ENCODE measurements around the gene COPZ2.
A peak's percentile ranks its signal among the peaks of the same experiment; 100 is the strongest.
"Not testable (repeated sequence)": the region's sequence is repeated elsewhere in the genome, so short reads cannot be mapped to it uniquely, and the experiment has no call there.

The COPZ2 gene

GRCh38 chr17:47996201-47996600 is 41.4 kb downstream of the COPZ2 start:
- H3K4me1 Mint-ChIP-seq (ENCODE audit: low read depth): peaks cover 5% of the 10 kb centered on the region
- H3K27ac Mint-ChIP-seq: no peak overlapping the region
- peaks cover 3% of the 10 kb centered on the region for H3K27me3 Mint-ChIP-seq
- H3K4me3 Mint-ChIP-seq: no peak overlapping the region
- no peaks in the 10 kb centered on the region for H3K9me3 Mint-ChIP-seq
- DNase-seq: no peak
- no peaks in the 10 kb centered on the region for H3K36me3 Mint-ChIP-seq (ENCODE audit: low read depth)

GRCh38 chr17:47995241-47995935 is 42.2 kb downstream of the COPZ2 start:
- Mint-ChIP-seq H3K4me3 (no peak overlapping the region), H3K4me1 (ENCODE audit: low read depth) (peaks cover 5% of the 10 kb centered on the region), H3K36me3 (ENCODE audit: low read depth) (no peaks in the 10 kb centered on the region), H3K9me3 (no peaks in the 10 kb centered on the region), H3K27ac (no peak overlapping the region), H3K27me3 (peaks cover 3% of the 10 kb centered on the region)
- DNase-seq: no peak

- peaks cover 4% of the 10 kb centered on the region for H3K4me1 Mint-ChIP-seq (ENCODE audit: low read depth)
- DNase-seq: no peak
- H3K27me3 Mint-ChIP-seq: peaks cover 3% of the 10 kb centered on the region
- H3K9me3 Mint-ChIP-seq: no peaks in the 10 kb centered on the region
- no peak overlapping the region for H3K4me3 Mint-ChIP-seq
- no peak overlapping the region for H3K27ac Mint-ChIP-seq
- no peaks in the 10 kb centered on the region for H3K36me3 Mint-ChIP-seq (ENCODE audit: low read depth)
These were observed 42.9 kb downstream of the COPZ2 start for GRCh38 chr17:47994724-47995123.

- H3K4me3 Mint-ChIP-seq: no peak overlapping the region
- H3K4me1 Mint-ChIP-seq (ENCODE audit: low read depth): no peaks in the 10 kb centered on the region
- no peak overlapping the region for H3K27ac Mint-ChIP-seq
- no peaks in the 10 kb centered on the region for H3K36me3 Mint-ChIP-seq (ENCODE audit: low read depth)
- DNase-seq: no peak
- peaks cover 3% of the 10 kb centered on the region for H3K27me3 Mint-ChIP-seq
- H3K9me3 Mint-ChIP-seq: no peaks in the 10 kb centered on the region
These were observed 43.6 kb downstream of the COPZ2 start for GRCh38 chr17:47993964-47994363.

- Mint-ChIP-seq H3K27ac (no peak overlapping the region), H3K27me3 (peaks cover 3% of the 10 kb centered on the region), H3K4me3 (no peak overlapping the region), H3K36me3 (ENCODE audit: low read depth) (no peaks in the 10 kb centered on the region), H3K4me1 (ENCODE audit: low read depth) (no peaks in the 10 kb centered on the region), H3K9me3 (no peaks in the 10 kb centered on the region)
- DNase-seq: no peak
These were observed 44.5 kb downstream of the COPZ2 start for GRCh38 chr17:47993031-47993564.

- Mint-ChIP-seq H3K27me3 (no peaks in the 10 kb centered on the region), H3K4me3 (no peak overlapping the region), H3K9me3 (no peaks in the 10 kb centered on the region), H3K27ac (no peak overlapping the region), H3K4me1 (ENCODE audit: low read depth) (no peaks in the 10 kb centered on the region), H3K36me3 (ENCODE audit: low read depth) (no peaks in the 10 kb centered on the region)
- DNase-seq: no peak
These were observed 45.4 kb downstream of the COPZ2 start for GRCh38 chr17:47992216-47992615.

- H3K4me3 Mint-ChIP-seq: no peak overlapping the region
- DNase-seq: no peak
- H3K36me3 Mint-ChIP-seq (ENCODE audit: low read depth): no peaks in the 10 kb centered on the region
- no peaks in the 10 kb centered on the region for H3K9me3 Mint-ChIP-seq
- no peak overlapping the region for H3K27ac Mint-ChIP-seq
- no peaks in the 10 kb centered on the region for H3K27me3 Mint-ChIP-seq
- no peaks in the 10 kb centered on the region for H3K4me1 Mint-ChIP-seq (ENCODE audit: low read depth)
These were observed 46.5 kb downstream of the COPZ2 start for GRCh38 chr17:47990962-47991731.

- Mint-ChIP-seq H3K4me1 (ENCODE audit: low read depth) (no peaks in the 10 kb centered on the region), H3K27ac (no peak overlapping the region), H3K9me3 (no peaks in the 10 kb centered on the region), H3K27me3 (no peaks in the 10 kb centered on the region), H3K4me3 (no peak overlapping the region), H3K36me3 (ENCODE audit: low read depth) (peaks cover 9% of the 10 kb centered on the region)
- no peak for DNase-seq
These were observed 47.9 kb downstream of the COPZ2 start for GRCh38 chr17:47989700-47990099.

- Mint-ChIP-seq H3K27me3 (no peaks in the 10 kb centered on the region), H3K36me3 (ENCODE audit: low read depth) (peaks cover 13% of the 10 kb centered on the region), H3K9me3 (no peaks in the 10 kb centered on the region), H3K4me1 (ENCODE audit: low read depth) (no peaks in the 10 kb centered on the region), H3K27ac (no peak overlapping the region), H3K4me3 (no peak overlapping the region)
- DNase-seq: no peak
These were observed 48.4 kb downstream of the COPZ2 start for GRCh38 chr17:47989159-47989558.

GRCh38 chr17:47988445-47988844 is 49.2 kb downstream of the COPZ2 start:
- H3K36me3 Mint-ChIP-seq (ENCODE audit: low read depth): peaks cover 20% of the 10 kb centered on the region
- not testable (repeated sequence) for H3K27ac Mint-ChIP-seq; H3K27me3 Mint-ChIP-seq; H3K9me3 Mint-ChIP-seq; H3K4me3 Mint-ChIP-seq; H3K4me1 Mint-ChIP-seq (ENCODE audit: low read depth); DNase-seq

GRCh38 chr17:47987240-47987835 is 50.3 kb downstream of the COPZ2 start:
- H3K36me3 Mint-ChIP-seq (ENCODE audit: low read depth): peaks cover 31% of the 10 kb centered on the region

GRCh38 chr17:47986520-47986919 is 51.1 kb downstream of the COPZ2 start:
- Mint-ChIP-seq H3K4me3 (no peak overlapping the region), H3K36me3 (ENCODE audit: low read depth) (peaks cover 38% of the 10 kb centered on the region), H3K27me3 (no peaks in the 10 kb centered on the region), H3K9me3 (no peaks in the 10 kb centered on the region), H3K4me1 (ENCODE audit: low read depth) (no peaks in the 10 kb centered on the region), H3K27ac (peak overlapping the region; percentile 24)
- no peak for DNase-seq

More at GRCh38 chr17:47987240-47987835, 50.3 kb downstream of the COPZ2 start:
- H3K4me1 Mint-ChIP-seq (ENCODE audit: low read depth): no peaks in the 10 kb centered on the region
- no peak overlapping the region for H3K4me3 Mint-ChIP-seq
- H3K27me3 Mint-ChIP-seq: no peaks in the 10 kb centered on the region
- no peaks in the 10 kb centered on the region for H3K9me3 Mint-ChIP-seq
- H3K27ac Mint-ChIP-seq: no peak overlapping the region
- no peak for DNase-seq

GRCh38 chr17:47983492-47984223 is 53.9 kb downstream of the COPZ2 start:
- Mint-ChIP-seq H3K27ac (no peak overlapping the region), H3K36me3 (ENCODE audit: low read depth) (peaks cover 66% of the 10 kb centered on the region), H3K9me3 (no peaks in the 10 kb centered on the region), H3K4me1 (ENCODE audit: low read depth) (no peaks in the 10 kb centered on the region), H3K4me3 (no peak overlapping the region), H3K27me3 (no peaks in the 10 kb centered on the region)
- no peak for DNase-seq

GRCh38 chr17:47982645-47983390 is 54.8 kb downstream of the COPZ2 start:
- Mint-ChIP-seq H3K36me3 (ENCODE audit: low read depth) (peaks cover 74% of the 10 kb centered on the region), H3K9me3 (no peaks in the 10 kb centered on the region), H3K27ac (no peak overlapping the region), H3K4me1 (ENCODE audit: low read depth) (no peaks in the 10 kb centered on the region), H3K27me3 (no peaks in the 10 kb centered on the region), H3K4me3 (no peak overlapping the region)
- DNase-seq: no peak
